ENCODE results near the gene CHST3. TPM values are rescaled to one million over a fixed set of nuclear protein-coding genes. Genes with fewer than 3 reads are reported as not detected.
A peak's percentile ranks its signal among the peaks of the same experiment; 100 is the strongest.

Gene CHST3
- polyA plus RNA-seq, 1 experiment: 20.9 TPM

DNA sequence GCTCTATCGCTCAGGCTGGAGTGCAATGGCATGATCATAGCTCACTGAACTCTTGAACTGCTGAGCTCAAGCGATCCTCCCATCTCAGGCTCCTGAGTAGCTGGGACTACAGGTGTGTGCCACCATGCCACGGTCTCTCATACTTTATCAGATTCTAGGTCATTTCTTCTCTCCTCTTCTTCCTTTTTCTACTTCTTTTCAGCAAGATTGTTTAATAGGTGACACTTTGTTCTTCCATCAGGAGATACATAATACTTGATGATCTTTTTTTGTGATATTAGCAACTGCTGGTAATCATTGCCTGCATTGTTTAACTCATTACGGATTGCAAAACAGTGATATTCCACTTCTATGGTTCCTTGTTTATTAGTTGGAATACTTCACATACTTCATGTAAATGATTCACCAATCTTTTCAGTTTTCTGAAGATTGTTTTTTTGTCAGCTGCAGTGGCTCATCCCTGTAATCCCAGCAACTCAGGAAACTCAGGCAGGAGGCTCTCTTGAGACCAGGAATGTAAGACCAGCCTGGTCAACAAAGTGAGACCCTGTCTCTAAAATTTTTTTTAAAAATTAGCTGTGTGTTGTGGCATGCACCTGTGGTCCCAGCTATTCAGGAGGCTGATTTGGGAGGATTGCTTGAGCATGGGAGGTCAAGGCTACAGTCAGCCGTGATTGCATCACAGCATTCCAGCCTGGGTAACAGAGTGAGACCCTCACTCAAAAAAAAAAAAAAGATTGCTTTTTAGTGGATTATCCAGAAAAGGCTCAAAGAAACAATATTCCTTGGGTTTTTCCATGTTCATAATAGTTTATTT, 36.2 kb upstream of the CHST3 start:
- DNase-seq (ENCODE audit: low read depth): peak; percentile 45
- ChIA-PET POLR2A (interaction anchor here (0.5 kb wide), 1 partner anchor 38 kb away, joined by 5 read pairs; no protein-coding TSS in a partner anchor), CTCF (interaction anchor here (0.6 to 1.3 kb wide), 8 partner anchors 23 to 403 kb away, joined by 3 to 4 read pairs (median 3); no protein-coding TSS in a partner anchor)
- no peaks in the 10 kb centered on the region for H3K36me3 ChIP-seq (ENCODE audit: control insufficient read depth, insufficient read depth, low read length)
- no peak overlapping the region for H3K4me3 ChIP-seq (ENCODE audit: low read depth, low read length)
- TF ChIP-seq, protein P1, sequence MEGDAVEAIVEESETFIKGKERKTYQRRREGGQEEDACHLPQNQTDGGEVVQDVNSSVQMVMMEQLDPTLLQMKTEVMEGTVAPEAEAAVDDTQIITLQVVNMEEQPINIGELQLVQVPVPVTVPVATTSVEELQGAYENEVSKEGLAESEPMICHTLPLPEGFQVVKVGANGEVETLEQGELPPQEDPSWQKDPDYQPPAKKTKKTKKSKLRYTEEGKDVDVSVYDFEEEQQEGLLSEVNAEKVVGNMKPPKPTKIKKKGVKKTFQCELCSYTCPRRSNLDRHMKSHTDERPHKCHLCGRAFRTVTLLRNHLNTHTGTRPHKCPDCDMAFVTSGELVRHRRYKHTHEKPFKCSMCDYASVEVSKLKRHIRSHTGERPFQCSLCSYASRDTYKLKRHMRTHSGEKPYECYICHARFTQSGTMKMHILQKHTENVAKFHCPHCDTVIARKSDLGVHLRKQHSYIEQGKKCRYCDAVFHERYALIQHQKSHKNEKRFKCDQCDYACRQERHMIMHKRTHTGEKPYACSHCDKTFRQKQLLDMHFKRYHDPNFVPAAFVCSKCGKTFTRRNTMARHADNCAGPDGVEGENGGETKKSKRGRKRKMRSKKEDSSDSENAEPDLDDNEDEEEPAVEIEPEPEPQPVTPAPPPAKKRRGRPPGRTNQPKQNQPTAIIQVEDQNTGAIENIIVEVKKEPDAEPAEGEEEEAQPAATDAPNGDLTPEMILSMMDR (IDR thresholded peaks at IDR 0.05; ENCODE audit: insufficient read depth, low read depth, low read length): no peak
- H3K27me3 ChIP-seq (ENCODE audit: control insufficient read depth, insufficient read depth, low read length): no peaks in the 10 kb centered on the region; the same call in none of the 2 replicates

DNA sequence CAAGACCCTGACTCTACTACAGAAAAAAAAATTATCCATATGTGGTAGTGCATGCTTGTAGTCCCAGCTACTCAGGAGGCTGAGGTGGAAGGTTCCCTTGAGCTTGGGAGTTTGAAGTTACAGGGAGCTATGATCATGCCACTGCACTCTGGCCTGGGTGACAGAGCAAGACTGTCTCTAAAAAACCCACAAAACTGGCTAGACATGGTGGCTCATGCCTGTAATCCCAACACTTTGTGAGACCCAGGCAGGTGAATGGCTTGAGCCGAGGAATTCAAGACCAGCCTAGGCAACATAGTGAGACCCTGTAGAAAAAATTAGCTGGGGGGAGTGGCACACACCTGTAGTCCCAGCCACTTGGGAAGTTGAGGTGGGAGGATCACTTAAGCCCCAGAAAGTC, 32.9 kb upstream of the CHST3 start:
- H3K27me3 ChIP-seq (ENCODE audit: control insufficient read depth, insufficient read depth, low read length): no peaks in the 10 kb centered on the region; the same call in none of the 2 replicates
- POLR2A ChIA-PET: no interaction called here
- TF ChIP-seq, protein P1 (IDR thresholded peaks at IDR 0.05; ENCODE audit: insufficient read depth, low read depth, low read length): no peak
- CTCF ChIA-PET: interaction anchor here (1.2 to 1.4 kb wide), 2 partner anchors 25 to 35 kb away, joined by 4 read pairs; no protein-coding TSS in a partner anchor
- H3K36me3 ChIP-seq (ENCODE audit: control insufficient read depth, insufficient read depth, low read length): no peaks in the 10 kb centered on the region
- H3K4me3 ChIP-seq (ENCODE audit: low read depth, low read length): no peak overlapping the region
- DNase-seq (ENCODE audit: low read depth): no peak

DNA sequence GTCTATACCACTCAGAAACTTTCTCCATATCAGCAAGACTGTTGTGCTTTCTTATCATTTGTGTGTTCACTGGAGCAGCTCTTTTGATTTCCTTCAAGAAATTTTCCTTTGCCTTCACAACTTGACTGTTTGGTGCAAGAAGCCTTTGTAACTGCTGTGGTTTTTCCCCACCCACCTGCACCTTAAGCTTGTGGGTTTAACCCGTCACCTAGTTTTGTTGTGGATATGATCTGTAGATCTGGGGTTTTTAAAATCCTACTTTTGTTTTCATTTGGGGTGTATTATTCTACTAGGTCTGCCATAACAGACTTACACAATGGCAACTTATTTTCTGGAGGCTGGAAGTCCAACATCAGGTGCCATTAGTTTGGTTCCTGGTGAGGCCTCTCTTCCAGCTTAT, 30.5 kb upstream of the CHST3 start:
- CTCF ChIA-PET: interaction anchor here (1.1 to 1.8 kb wide), 4 partner anchors 12 to 115 kb away, joined by 3 to 4 read pairs (median 4); no protein-coding TSS in a partner anchor
- Histone ChIP-seq H3K27me3 (ENCODE audit: control insufficient read depth, insufficient read depth, low read length) (no peaks in the 10 kb centered on the region), H3K4me3 (ENCODE audit: low read depth, low read length) (no peak overlapping the region), H3K36me3 (ENCODE audit: control insufficient read depth, insufficient read depth, low read length) (no peaks in the 10 kb centered on the region)
- POLR2A ChIA-PET: no interaction called here
- DNase-seq (ENCODE audit: low read depth): no peak
- TF ChIP-seq, protein P1 (IDR thresholded peaks at IDR 0.05; ENCODE audit: insufficient read depth, low read depth, low read length): no peak

DNA sequence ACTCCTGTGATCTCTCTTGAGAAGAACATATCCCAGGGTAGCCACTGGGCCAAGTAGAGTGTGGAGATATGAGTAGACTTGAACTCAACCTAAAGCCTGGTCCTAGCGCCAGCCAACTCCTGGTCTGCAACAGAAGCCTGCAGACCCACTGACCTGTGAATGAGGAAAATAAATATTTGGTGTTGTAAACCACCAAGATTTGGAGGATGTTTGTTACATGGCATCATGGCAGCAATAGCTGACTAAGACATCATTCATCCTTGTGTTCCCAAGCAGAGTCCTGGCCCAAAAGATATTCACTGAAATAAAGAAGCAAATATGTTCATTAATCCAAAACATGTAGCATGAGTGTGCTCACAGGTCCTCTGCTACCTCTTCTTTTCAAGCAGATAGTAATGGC, 26.0 kb upstream of the CHST3 start:
- Histone ChIP-seq H3K27me3 (ENCODE audit: control insufficient read depth, insufficient read depth, low read length) (no peaks in the 10 kb centered on the region), H3K4me3 (ENCODE audit: low read depth, low read length) (no peak overlapping the region), H3K36me3 (ENCODE audit: control insufficient read depth, insufficient read depth, low read length) (no peaks in the 10 kb centered on the region)
- no peak for DNase-seq (ENCODE audit: low read depth)
- TF ChIP-seq, protein P1 (IDR thresholded peaks at IDR 0.05; ENCODE audit: insufficient read depth, low read depth, low read length): no peak
- CTCF ChIA-PET: interaction anchor here (0.8 to 1.2 kb wide), 3 partner anchors 15 to 18 kb away, joined by 3 to 5 read pairs (median 4); no protein-coding TSS in a partner anchor
- POLR2A ChIA-PET: no interaction called here

DNA sequence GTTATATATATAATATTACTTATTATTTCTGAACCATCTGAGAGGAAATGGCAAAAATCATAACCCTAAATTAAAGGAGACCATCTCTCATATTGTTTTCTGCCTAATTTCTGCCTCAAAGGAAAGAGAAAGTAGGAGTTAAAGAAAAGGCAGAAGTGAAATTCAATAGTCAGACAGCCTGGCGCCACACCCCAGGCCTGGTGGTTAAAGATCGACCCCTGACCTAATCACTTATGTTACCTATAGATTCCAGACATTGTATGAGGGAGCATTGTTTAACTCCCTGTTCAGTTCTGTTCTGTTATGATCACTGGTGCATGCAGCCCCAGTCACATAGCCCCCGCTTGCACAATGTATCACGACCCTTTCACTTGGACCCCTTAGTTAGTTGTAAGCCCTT, 24.9 kb upstream of the CHST3 start:
- TF ChIP-seq, protein P1 (IDR thresholded peaks at IDR 0.05; ENCODE audit: insufficient read depth, low read depth, low read length): no peak
- H3K27me3 ChIP-seq (ENCODE audit: control insufficient read depth, insufficient read depth, low read length): no peaks in the 10 kb centered on the region
- POLR2A ChIA-PET: no interaction called here
- H3K4me3 ChIP-seq (ENCODE audit: low read depth, low read length): no peak overlapping the region
- CTCF ChIA-PET: interaction anchor here (0.7 to 1.2 kb wide), 4 partner anchors 15 to 72 kb away, joined by 3 to 5 read pairs (median 4); no protein-coding TSS in a partner anchor
- no peak for DNase-seq (ENCODE audit: low read depth)
- H3K36me3 ChIP-seq (ENCODE audit: control insufficient read depth, insufficient read depth, low read length): no peaks in the 10 kb centered on the region
